HepG2 (cell line): ENCODE results near the gene NPVF. TPM values are rescaled to one million over a fixed set of nuclear protein-coding genes. Genes with fewer than 3 reads are reported as not detected.

Experiments used
- GZF1 ChIP-seq: sonication (generic); formaldehyde crosslinking; IDR thresholded peaks from 2 replicates; pipeline ENCODE4 v1.5.1; 2020; ENCODE audit warnings: mild to moderate bottlenecking, missing genetic modification reagents
- KDM6A ChIP-seq: IDR thresholded peaks from 2 replicates; pipeline ENCODE4 v1.6.1; 2016; ENCODE audit warnings: low read depth
- PITX1 ChIP-seq: sonication (generic); formaldehyde crosslinking; IDR thresholded peaks from 2 replicates; pipeline ENCODE4 v1.5.1; 2020; ENCODE audit warnings: mild to moderate bottlenecking, missing genetic modification reagents
- RBM39 ChIP-seq: fragments of 200-400 bp; formaldehyde crosslinking; IDR thresholded peaks from one replicate; pipeline ENCODE4 v1.6.1; 2018; ENCODE audit warnings: antibody characterized with exemption, mild to moderate bottlenecking, low read depth, low read length; ENCODE audit not compliant: poor library complexity, severe bottlenecking
- SKI ChIP-seq: fragments of 450-650 bp; IDR thresholded peaks from one replicate; pipeline ENCODE4 v1.6.1; 2018; ENCODE audit warnings: mild to moderate bottlenecking; ENCODE audit not compliant: partially characterized antibody
- SOX6 ChIP-seq, 2 experiments: fragments of 450-650 bp in 1 of 2; sonication (generic) in 1 of 2; formaldehyde crosslinking in 1 of 2; IDR thresholded peaks; 2 replicates each; pipeline versions ENCODE4 v1.4.0 to v1.6.1; 2017 to 2020; ENCODE audit warnings: antibody characterized with exemption in 1 of 2, mild to moderate bottlenecking in 1 of 2, missing genetic modification reagents in 1 of 2
- THAP7 ChIP-seq: sonication (generic); formaldehyde crosslinking; IDR thresholded peaks from 2 replicates; pipeline ENCODE4 v1.8.1; 2023; ENCODE audit warnings: mild to moderate bottlenecking, missing genetic modification reagents
- THYN1 ChIP-seq: sonication (generic); formaldehyde crosslinking; IDR thresholded peaks from 2 replicates; pipeline ENCODE4 v1.8.1; 2023; ENCODE audit warnings: low read depth, mild to moderate bottlenecking, moderate library complexity, missing genetic modification reagents, borderline replicate concordance
- ZBTB33 ChIP-seq: sonication (generic); formaldehyde crosslinking; IDR thresholded peaks from 2 replicates; pipeline ENCODE4 v1.4.0; 2020; ENCODE audit warnings: missing genetic modification reagents
- ZNF564 ChIP-seq: sonication (generic); formaldehyde crosslinking; IDR thresholded peaks from 2 replicates; pipeline ENCODE4 v1.8.1; 2023; ENCODE audit warnings: mild to moderate bottlenecking, missing genetic modification reagents
- ZNF672 ChIP-seq: sonication (generic); formaldehyde crosslinking; IDR thresholded peaks from 2 replicates; pipeline ENCODE4 v1.8.1; 2022; ENCODE audit warnings: missing genetic modification reagents
- ZNF800 ChIP-seq: sonication (generic); formaldehyde crosslinking; IDR thresholded peaks from 2 replicates; pipeline ENCODE4 v1.4.0; 2020; ENCODE audit warnings: missing genetic modification reagents
- ZSCAN29 ChIP-seq: sonication (generic); formaldehyde crosslinking; conservative IDR thresholded peaks from 2 replicates; pipeline ENCODE4 v1.4.0; 2020; ENCODE audit warnings: mild to moderate bottlenecking, missing genetic modification reagents
- polyA plus RNA-seq, 8 experiments: library from polyadenylated mRNA; depleted of rRNA in 3 of 8; stranded (reverse) in 7 of 8; unstranded in 1 of 8; fragments of >200 nt; fragmentation: Illumina TruSeq in 4 of 8; extraction: Trizol in 4 of 8; gene quantifications; 2 replicates each; pipeline versions ENCODE4 v1.2.1 to v1.2.3, GENCODE V29; 2011 to 2016; ENCODE audit warnings: low read depth in 4 of 8, missing spikeins in 1 of 8, mixed read lengths in 1 of 8; ENCODE audit not compliant: insufficient read depth in 1 of 8
- total RNA-seq, 5 experiments: library from RNA; depleted of rRNA; stranded (reverse); fragments of >200 nt; fragmentation: Illumina TruSeq; extraction: Trizol; gene quantifications; 2 replicates each; pipeline ENCODE4 v1.2.3, GENCODE V29; 2016; ENCODE audit warnings: low read depth in 1 of 5

The NPVF gene
- total and polyA plus RNA-seq, 2 of the 13 experiments (the other 11 are each of a cell fraction or from before 2014, with no cell fraction given): not detected

- peak; percentile 62; the same call in 1 of the 2 replicates for TF ChIP-seq ZBTB33 (CRISPR knock-in tag)
- TF ChIP-seq THYN1 (CRISPR knock-in tag): no peak
- no peak for TF ChIP-seq SOX6 (IDR thresholded peaks at IDR 0.05)
- no peak for TF ChIP-seq SOX6 (CRISPR knock-in tag; IDR thresholded peaks at IDR 0.05)
- no peak for TF ChIP-seq SKI
- no peak for TF ChIP-seq ZNF672 (CRISPR knock-in tag)
- no peak for TF ChIP-seq ZNF800 (CRISPR knock-in tag)
- TF ChIP-seq ZNF564 (CRISPR knock-in tag): no peak
- no peak for TF ChIP-seq THAP7
- TF ChIP-seq ZSCAN29 (CRISPR knock-in tag): no peak
- TF ChIP-seq RBM39: no peak
- no peak for TF ChIP-seq GZF1 (CRISPR knock-in tag)
- no peak for TF ChIP-seq PITX1 (CRISPR knock-in tag)
- TF ChIP-seq KDM6A (CRISPR knock-in tag): no peak
These were observed 47.7 kb downstream of the NPVF start (continued) for GRCh38 chr7:25180592-25180923.
